Myocyte (in vitro differentiated cells): ENCODE measurements around the gene TBC1D22A. TPM values are rescaled to one million over a fixed set of nuclear protein-coding genes. Genes with fewer than 3 reads are reported as not detected.
A peak's percentile ranks its signal among the peaks of the same experiment; 100 is the strongest.

Source experiments
- DNase-seq: peaks from one replicate; pipeline ENCODE4 v3.0.0-alpha.2; 2012; ENCODE audit warnings: low read depth
- total RNA-seq: library from RNA; depleted of rRNA; stranded (reverse); fragments of >200 nt; gene quantifications from 2 replicates; pipeline ENCODE4 v1.2.3, GENCODE V29; 2014

TBC1D22A gene
- total RNA-seq, 1 donor from 2014 or later = 15.9 TPM

- no peak for DNase-seq
These were observed 439.8 kb downstream of the TBC1D22A start for GRCh38 chr22:47201996-47202818.

GRCh38 chr22:47202819-47203553 lies 440.5 kb downstream of the TBC1D22A start:
- no peak for DNase-seq

GRCh38 chr22:47203554-47203991 lies 441.1 kb downstream of the TBC1D22A start:
- DNase-seq = no peak

- DNase-seq = no peak
These were observed 441.8 kb downstream of the TBC1D22A start for GRCh38 chr22:47204002-47204979.

- no peak for DNase-seq
These were observed 442.6 kb downstream of the TBC1D22A start for GRCh38 chr22:47205081-47205491.

- DNase-seq = no peak
These were observed 443.1 kb downstream of the TBC1D22A start for GRCh38 chr22:47205554-47205953.

- no peak for DNase-seq
These were observed 443.7 kb downstream of the TBC1D22A start for GRCh38 chr22:47206164-47206563.

- DNase-seq = no peak
These were observed 444.3 kb downstream of the TBC1D22A start for GRCh38 chr22:47206666-47207218.

GRCh38 chr22:47207387-47207786 lies 444.9 kb downstream of the TBC1D22A start:
- DNase-seq = no peak

GRCh38 chr22:47207846-47208554 lies 445.6 kb downstream of the TBC1D22A start:
- no peak for DNase-seq

- DNase-seq = no peak
These were observed 446.2 kb downstream of the TBC1D22A start for GRCh38 chr22:47208630-47209029.

- DNase-seq = no peak
These were observed 446.6 kb downstream of the TBC1D22A start for GRCh38 chr22:47209040-47209514.

GRCh38 chr22:47209547-47210023 lies 447.1 kb downstream of the TBC1D22A start:
- DNase-seq = no peak

- no peak for DNase-seq
These were observed 447.7 kb downstream of the TBC1D22A start for GRCh38 chr22:47210112-47210657.

- no peak for DNase-seq
These were observed 448.2 kb downstream of the TBC1D22A start for GRCh38 chr22:47210686-47211085.

- peak; percentile 18 for DNase-seq
These were observed 451.3 kb downstream of the TBC1D22A start for GRCh38 chr22:47213571-47214230.

GRCh38 chr22:47215851-47216250 lies 453.4 kb downstream of the TBC1D22A start:
- no peak for DNase-seq

- no peak for DNase-seq
These were observed 456.2 kb downstream of the TBC1D22A start for GRCh38 chr22:47218671-47219070.

- DNase-seq = no peak
These were observed 457.3 kb downstream of the TBC1D22A start for GRCh38 chr22:47219789-47220188.
